ENCODE results near the gene ERBB2.

DNA sequence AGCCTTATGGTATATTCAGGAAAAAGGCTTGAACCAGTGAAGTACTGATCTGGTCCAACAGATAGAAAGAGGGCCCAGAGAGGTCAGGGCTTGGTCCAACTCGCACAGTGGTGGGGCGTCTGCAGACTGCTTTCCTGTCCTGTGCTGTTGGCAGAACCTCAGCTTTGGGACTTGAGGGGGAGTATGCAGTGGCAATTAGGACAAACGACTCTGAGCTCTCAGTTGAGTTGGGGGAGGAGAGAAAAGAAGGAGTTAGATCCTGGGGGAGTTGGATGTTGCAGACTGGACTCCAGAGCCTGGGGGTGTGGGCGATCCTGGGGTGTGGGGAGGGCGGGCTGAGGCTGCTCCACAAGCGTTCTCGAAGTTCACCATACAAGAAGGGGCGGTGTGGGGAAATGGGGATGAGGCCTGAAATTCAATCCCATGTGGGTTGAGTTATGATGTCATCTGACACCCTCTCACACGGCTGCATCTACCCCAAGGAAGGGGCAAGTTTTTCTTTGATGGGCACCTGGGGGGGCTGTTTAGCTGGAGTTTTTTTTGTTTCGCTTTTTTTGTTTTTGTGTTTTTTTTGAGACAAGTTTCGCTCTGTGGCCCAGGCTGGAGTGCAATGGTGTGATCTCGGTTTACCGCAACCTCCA is 52.5 kb downstream of the ERBB2 start:
- TF ChIP-seq CTCF (IDR thresholded peaks at IDR 0.05), result no peak
- no peak for TF ChIP-seq EZH2 (IDR thresholded peaks at IDR 0.05)

Measured in neural progenitor cell (in vitro differentiated cells).